ENCODE measurements around the gene CDC25A. TPM values are rescaled to one million over a fixed set of nuclear protein-coding genes. Genes with fewer than 3 reads are reported as not detected.

CDC25A gene
- total and polyA plus RNA-seq, 2 of the 13 experiments (the other 11 are each of a cell fraction or from before 2014, with no cell fraction given), result 7.9 to 45.4 TPM

GRCh38 chr3:48187301-48187578 is 977 bp downstream of the CDC25A start:
- in situ Hi-C loops (cut with HindIII; ENCODE audit: extremely low pct_ligation_motif_present, low pct_unique_long_range_greater_than_20kb), result no loop called here
- Histone ChIP-seq H3K36me3 (replicated peaks in 1 of 2; ENCODE audit: control insufficient read depth in 1 of 2, insufficient read depth in 2 of 2, low read length in 2 of 2) (peaks cover 0 to 38% of the 10 kb centered on the region in 2 experiments; a peak in 4 of 5 replicates), H3K4me1 (ENCODE audit: insufficient read depth, low read length) (peaks cover 75% of the 10 kb centered on the region), H3K9ac (ENCODE audit: insufficient read depth, low read depth, low read length) (peak overlapping the region; percentile 89), H3K27ac (ENCODE audit: extremely low read length, insufficient read depth, low read length) (peak overlapping the region; percentile 78), H4K20me1 (ENCODE audit: insufficient read depth, low read length) (no peaks in the 10 kb centered on the region), H2AFZ (ENCODE audit: low read length) (peak overlapping the region; percentile 48), H3K27me3 (ENCODE audit: control insufficient read depth in 1 of 2, insufficient read depth in 2 of 2, low read length in 2 of 2) (no peaks in the 10 kb centered on the region), H3K4me3 (replicated peaks in 1 of 3; ENCODE audit: insufficient read depth in 1 of 3, low read depth in 2 of 3, low read length in 3 of 3) (peak overlapping the region; percentile 66 to 91 (median 80)), H3K4me2 (ENCODE audit: low read depth, low read length) (peak overlapping the region; percentile 91), H3K9me3 (ENCODE audit: low read length) (no peaks in the 10 kb centered on the region), H3K79me2 (ENCODE audit: insufficient read depth, low read length) (peaks cover 40% of the 10 kb centered on the region)
- ATAC-seq, result no peak
- intact Hi-C loops (cut with micrococcal nuclease; ENCODE audit: unreplicated experiment), result no loop called here
- POLR2A ChIA-PET, result interaction anchor here (2.2 to 2.6 kb wide), 2 partner anchors 98 to 286 kb away, joined by 10 to 12 read pairs; no protein-coding TSS in a partner anchor
- no peak for FAIRE-seq
- CTCF ChIA-PET (ENCODE audit: low intra/inter-chr PET ratio, low total read pairs), result no interaction called here
- no peak for DNase-seq (ENCODE audit: low spot score)
- WGBS (ENCODE audit: low lambda C conversion rate), result 0% methylated on average over 7 of the region's 8 CpGs
- BruUV-seq (replicated peaks), result no TSS peak
- TF ChIP-seq ZFP82 (CRISPR knock-in tag; IDR thresholded peaks at IDR 0.05; ENCODE audit: borderline replicate concordance) (0 out of 2 replicates have a peak, but pooled peaks have one; percentile 37), AKAP8 (CRISPR knock-in tag; IDR thresholded peaks at IDR 0.05) (0 out of 2 replicates have a peak, but pooled peaks have one; percentile 12), ZNF329 (CRISPR knock-in tag; IDR thresholded peaks at IDR 0.05; ENCODE audit: low read depth) (0 out of 2 replicates have a peak, but pooled peaks have one; percentile 20), NKX3-1 (CRISPR knock-in tag; IDR thresholded peaks at IDR 0.05) (0 out of 2 replicates have a peak, but pooled peaks have one; percentile 15), DMAP1 (CRISPR knock-in tag; IDR thresholded peaks at IDR 0.05) (peak; percentile 43; the same call in 1 of the 2 replicates), PRDM10 (CRISPR knock-in tag; IDR thresholded peaks at IDR 0.05; ENCODE audit: low read depth) (no peak), ATF4 (CRISPR knock-in tag; IDR thresholded peaks at IDR 0.05) (no peak), ZNF280B (CRISPR knock-in tag; IDR thresholded peaks at IDR 0.05; ENCODE audit: borderline replicate concordance) (0 out of 2 replicates have a peak, but pooled peaks have one; percentile 25), HNF1B (CRISPR knock-in tag; IDR thresholded peaks at IDR 0.05) (no peak), YEATS4 (CRISPR knock-in tag; IDR thresholded peaks at IDR 0.05; ENCODE audit: borderline replicate concordance) (no peak), NFE2L1 (CRISPR knock-in tag; IDR thresholded peaks at IDR 0.05; ENCODE audit: borderline replicate concordance) (no peak), DZIP1 (CRISPR knock-in tag; IDR thresholded peaks at IDR 0.05) (0 out of 2 replicates have a peak, but pooled peaks have one; percentile 90), SAP130 (CRISPR knock-in tag; IDR thresholded peaks at IDR 0.05; ENCODE audit: low read depth) (peak; percentile 33; the same call in 1 of the 2 replicates)
